Endodermal cell (in vitro differentiated cells): ENCODE measurements around the gene DCC. TPM values are rescaled to one million over a fixed set of nuclear protein-coding genes. Genes with fewer than 3 reads are reported as not detected.

ENCODE experiments used
- DNase-seq: peaks from one replicate; pipeline ENCODE4 v3.0.0-alpha.2; 2017
- H3K27ac ChIP-seq: 2 replicates; pipeline ENCODE4 v1.5.1; 2013; ENCODE audit warnings: mild to moderate bottlenecking, low read depth, low read length, moderate library complexity
- H3K27me3 ChIP-seq: 2 replicates; pipeline ENCODE4 v1.6.1; 2013; ENCODE audit warnings: mild to moderate bottlenecking, low read length, moderate library complexity; ENCODE audit not compliant: insufficient read depth, control insufficient read depth, poor library complexity, severe bottlenecking
- H3K36me3 ChIP-seq: 2 replicates; pipeline ENCODE4 v1.7.0; 2013; ENCODE audit warnings: mild to moderate bottlenecking, low read length, moderate library complexity; ENCODE audit not compliant: control insufficient read depth, insufficient read depth
- H3K4me1 ChIP-seq: one replicate; pipeline ENCODE4 v1.7.0; 2013; ENCODE audit warnings: low read length; ENCODE audit not compliant: control insufficient read depth, insufficient read depth
- H3K4me3 ChIP-seq: 2 replicates; pipeline ENCODE4 v1.5.1; 2013; ENCODE audit warnings: mild to moderate bottlenecking, low read length, moderate library complexity
- H3K9ac ChIP-seq: 2 replicates; pipeline ENCODE4 v1.6.1; 2013; ENCODE audit warnings: mild to moderate bottlenecking, low read length, moderate library complexity; ENCODE audit not compliant: poor library complexity, severe bottlenecking; ENCODE audit errors: extremely low read depth
- H3K9me3 ChIP-seq: 2 replicates; pipeline ENCODE4 v1.6.1; 2013; ENCODE audit warnings: mild to moderate bottlenecking, low read length, moderate library complexity; ENCODE audit not compliant: control insufficient read depth
- H3K27ac Mint-ChIP-seq: 2 replicates; pipeline ENCODE4 v1.8.0; 2020; ENCODE audit warnings: mixed read lengths
- H3K27me3 Mint-ChIP-seq: 2 replicates; pipeline ENCODE4 v1.8.0; 2021; ENCODE audit warnings: mild to moderate bottlenecking, mixed read lengths; ENCODE audit not compliant: insufficient read depth
- H3K36me3 Mint-ChIP-seq: 2 replicates; pipeline ENCODE4 v1.8.0; 2020; ENCODE audit warnings: low read depth, mixed read lengths
- H3K4me1 Mint-ChIP-seq: 2 replicates; pipeline ENCODE4 v1.8.0; 2020; ENCODE audit warnings: mixed read lengths
- H3K4me3 Mint-ChIP-seq: 2 replicates; pipeline ENCODE4 v1.8.0; 2020; ENCODE audit warnings: mild to moderate bottlenecking, moderate library complexity, mixed read lengths
- H3K9me3 Mint-ChIP-seq: 2 replicates; pipeline ENCODE4 v1.8.0; 2020; ENCODE audit warnings: mild to moderate bottlenecking, mixed read lengths
- CTCF ChIP-seq: fragments of 200-600 bp; sonication (generic); conservative IDR thresholded peaks from 2 replicates; pipeline ENCODE4 v1.5.0; 2021; ENCODE audit warnings: antibody characterized with exemption, mild to moderate bottlenecking
- WGBS, 2 experiments: methylation state at CpG; one replicate each; pipeline versions ENCODE4 v1.1.5 to v1.1.7; 2013; ENCODE audit warnings: missing lambda C conversion rate in 2 of 2, mixed read lengths in 1 of 2; ENCODE audit not compliant: insufficient coverage in 1 of 2, insufficient read length in 1 of 2; 5-methylcytosine and 5-hydroxymethylcytosine counted together
- total RNA-seq, 2 donors: library from RNA; stranded (reverse); fragmentation: NEBNext Ultra II Directional in 1 of 2; extraction: Animal tissue kit (Norgen Biotek cat#: 25700) in 1 of 2; gene quantifications; 2 replicates in 1 of 2; 3 replicates in 1 of 2; pipeline ENCODE4 v1.2.1, GENCODE V29; 2021

The DCC gene
- total RNA-seq, 2 donors from 2014 or later: 0.77 to 0.97 TPM

- no peaks in the 10 kb centered on the region for H3K36me3 Mint-ChIP-seq
- H3K9me3 Mint-ChIP-seq: no peaks in the 10 kb centered on the region
- Histone ChIP-seq H3K27ac (no peak overlapping the region), H3K36me3 (no peaks in the 10 kb centered on the region), H3K4me3 (no peak overlapping the region), H3K4me1 (no peaks in the 10 kb centered on the region), H3K9me3 (no peaks in the 10 kb centered on the region), H3K9ac (no peak overlapping the region), H3K27me3 (no peaks in the 10 kb centered on the region)
- H3K4me3 Mint-ChIP-seq: no peak overlapping the region
- no peak for TF ChIP-seq CTCF
- no peaks in the 10 kb centered on the region for H3K4me1 Mint-ChIP-seq
- H3K27ac Mint-ChIP-seq: no peak overlapping the region
- 93% methylated on average over 1 of the region's 1 CpG; no CpG with 5 or more reads in 1 of the 2 experiments for WGBS, 2 experiments
- no peaks in the 10 kb centered on the region for H3K27me3 Mint-ChIP-seq
- DNase-seq: no peak
Observed at GRCh38 chr18:53028565-53028964, 688.6 kb downstream of the DCC start.

GRCh38 chr18:53033128-53033527 is 693.1 kb downstream of the DCC start:
- H3K4me3 Mint-ChIP-seq: no peak overlapping the region
- H3K4me1 ChIP-seq: no peaks in the 10 kb centered on the region
- H3K4me3 ChIP-seq: no peak overlapping the region
- 83 to 94% methylated on average over 1 to 3 of the region's 3 CpGs for WGBS, 2 experiments
- no peaks in the 10 kb centered on the region for H3K27me3 Mint-ChIP-seq
- H3K36me3 Mint-ChIP-seq: no peaks in the 10 kb centered on the region
- no peak for TF ChIP-seq CTCF
- no peak overlapping the region for H3K9ac ChIP-seq
- no peak overlapping the region for H3K27ac Mint-ChIP-seq
- no peak overlapping the region for H3K27ac ChIP-seq
- no peaks in the 10 kb centered on the region for H3K36me3 ChIP-seq
- H3K27me3 ChIP-seq: no peaks in the 10 kb centered on the region
- no peak for DNase-seq
- no peaks in the 10 kb centered on the region for H3K9me3 ChIP-seq
- no peaks in the 10 kb centered on the region for H3K9me3 Mint-ChIP-seq
- H3K4me1 Mint-ChIP-seq: no peaks in the 10 kb centered on the region

- Mint-ChIP-seq H3K9me3 (no peaks in the 10 kb centered on the region), H3K4me1 (no peaks in the 10 kb centered on the region), H3K27me3 (no peaks in the 10 kb centered on the region), H3K27ac (no peak overlapping the region), H3K36me3 (no peaks in the 10 kb centered on the region), H3K4me3 (no peak overlapping the region)
- H3K4me3 ChIP-seq: no peak overlapping the region
- H3K4me1 ChIP-seq: no peaks in the 10 kb centered on the region
- H3K27ac ChIP-seq: no peak overlapping the region
- DNase-seq: no peak
- TF ChIP-seq CTCF: no peak
- H3K27me3 ChIP-seq: no peaks in the 10 kb centered on the region
- no peaks in the 10 kb centered on the region for H3K36me3 ChIP-seq
- no peaks in the 10 kb centered on the region for H3K9me3 ChIP-seq
- no peak overlapping the region for H3K9ac ChIP-seq
Observed at GRCh38 chr18:53038608-53039007, 698.6 kb downstream of the DCC start.
